ENCODE data around the gene CDK5R1. TPM values are rescaled to one million over a fixed set of nuclear protein-coding genes. Genes with fewer than 3 reads are reported as not detected.
"Not testable (repeated sequence)": the region's sequence is repeated elsewhere in the genome, so short reads cannot be mapped to it uniquely, and the experiment has no call there.

CDK5R1 gene
- total RNA-seq, 4 donors from 2014 or later: 1.3 to 41.2 (median 2.4) TPM

GRCh38 chr17:32520104-32520701, 33.4 kb downstream of the CDK5R1 start:
- peaks cover 0 to 16% (median 4%) of the 10 kb centered on the region in 4 donors for H3K4me1 ChIP-seq
- peak overlapping the region in 1 of 4 donors; percentile 58 for H3K4me3 ChIP-seq
- WGBS, 2 donors (ENCODE audit: low coverage in 1 of 2): 60% methylated on average over 17 of the region's 17 CpGs; no CpG with 5 or more reads in 1 of the 2 donors
- in situ Hi-C loops (cut with MboI; ENCODE audit: low pct_ligation_motif_present in 1 of 4, low pct_unique_long_range_greater_than_20kb in 1 of 4, low sequenced_read_pairs in 3 of 4) (no loop called here), intact Hi-C loops (cut with DNase I; ENCODE audit: low total_unique reads) (no loop called here)
- H3K27ac ChIP-seq: peak overlapping the region in 1 of 4 donors; percentile 41
- H3K36me3 ChIP-seq: no peaks in the 10 kb centered on the region
- no peaks in the 10 kb centered on the region for H3K9me3 ChIP-seq
- no peaks in the 10 kb centered on the region for H3K27me3 ChIP-seq
- DNase-seq: peak; percentile 38
- TF ChIP-seq CTCF (IDR thresholded peaks at IDR 0.05): no peak
- TF ChIP-seq POLR2A (IDR thresholded peaks at IDR 0.05): peak; percentile 36
- peak in 1 of 3 donors; percentile 43 for TF ChIP-seq POLR2AphosphoS5 (IDR thresholded peaks at IDR 0.05)

- in situ Hi-C loops (cut with MboI; ENCODE audit: low pct_ligation_motif_present in 1 of 4, low pct_unique_long_range_greater_than_20kb in 1 of 4, low sequenced_read_pairs in 3 of 4): no loop called here
- peak overlapping the region in 1 of 4 donors; percentile 29 for H3K27ac ChIP-seq
- DNase-seq: no peak
These were observed 34.1 kb downstream of the CDK5R1 start for GRCh38 chr17:32520737-32521404.

GRCh38 chr17:32523017-32523680, 36.4 kb downstream of the CDK5R1 start:
- no peak for TF ChIP-seq EP300 (IDR thresholded peaks at IDR 0.05; ENCODE audit: low read depth)
- no peak for TF ChIP-seq CTCF (IDR thresholded peaks at IDR 0.05)
- 61 to 71% methylated on average over 7 to 11 of the region's 11 CpGs for WGBS, 2 donors (ENCODE audit: low coverage in 1 of 2)
- intact Hi-C loops (cut with DNase I; ENCODE audit: low total_unique reads) (no loop called here), in situ Hi-C loops (cut with MboI; ENCODE audit: low pct_ligation_motif_present in 1 of 4, low pct_unique_long_range_greater_than_20kb in 1 of 4, low sequenced_read_pairs in 3 of 4) (no loop called here)
- Histone ChIP-seq H3K4me1 (peaks cover 0 to 16% (median 4%) of the 10 kb centered on the region in 4 donors), H3K27ac (no peak overlapping the region), H3K36me3 (no peaks in the 10 kb centered on the region), H3K9me3 (no peaks in the 10 kb centered on the region), H3K27me3 (no peaks in the 10 kb centered on the region), H3K4me3 (no peak overlapping the region)
- DNase-seq: peak; percentile 21

More at GRCh38 chr17:32520737-32521404, 34.1 kb downstream of the CDK5R1 start:
- no peak for TF ChIP-seq CTCF (IDR thresholded peaks at IDR 0.05)
- TF ChIP-seq POLR2AphosphoS5 (IDR thresholded peaks at IDR 0.05): no peak
- TF ChIP-seq EP300 (IDR thresholded peaks at IDR 0.05; ENCODE audit: low read depth): no peak
- TF ChIP-seq POLR2A (IDR thresholded peaks at IDR 0.05): no peak
- Histone ChIP-seq H3K36me3 (no peaks in the 10 kb centered on the region), H3K4me1 (peaks cover 0 to 16% (median 4%) of the 10 kb centered on the region in 4 donors), H3K9me3 (no peaks in the 10 kb centered on the region), H3K27me3 (no peaks in the 10 kb centered on the region), H3K4me3 (no peak overlapping the region)
- WGBS, 2 donors (ENCODE audit: low coverage in 1 of 2): 96% methylated on average over 9 of the region's 9 CpGs; no CpG with 5 or more reads in 1 of the 2 donors
- intact Hi-C loops (cut with DNase I; ENCODE audit: low total_unique reads): no loop called here

- peaks cover 0 to 12% (median 4%) of the 10 kb centered on the region in 4 donors for H3K4me1 ChIP-seq
- TF ChIP-seq EP300 (IDR thresholded peaks at IDR 0.05; ENCODE audit: low read depth): no peak
- TF ChIP-seq POLR2AphosphoS5 (IDR thresholded peaks at IDR 0.05): no peak
- no peak for TF ChIP-seq CTCF (IDR thresholded peaks at IDR 0.05)
- TF ChIP-seq POLR2A (IDR thresholded peaks at IDR 0.05): no peak
- no peak for DNase-seq
- no peaks in the 10 kb centered on the region for H3K27me3 ChIP-seq
- no peaks in the 10 kb centered on the region for H3K9me3 ChIP-seq
- intact Hi-C loops (cut with DNase I; ENCODE audit: low total_unique reads) (no loop called here), in situ Hi-C loops (cut with MboI; ENCODE audit: low pct_ligation_motif_present in 1 of 4, low pct_unique_long_range_greater_than_20kb in 1 of 4, low sequenced_read_pairs in 3 of 4) (no loop called here)
- no peak overlapping the region for H3K27ac ChIP-seq
- H3K36me3 ChIP-seq: no peaks in the 10 kb centered on the region
- H3K4me3 ChIP-seq: no peak overlapping the region
- WGBS, 2 donors (ENCODE audit: low coverage in 1 of 2): 71 to 86% methylated on average over 8 to 12 of the region's 12 CpGs
These were observed 37.2 kb downstream of the CDK5R1 start for GRCh38 chr17:32523827-32524552.

GRCh38 chr17:32524553-32524880, 37.7 kb downstream of the CDK5R1 start:
- intact Hi-C loops (cut with DNase I; ENCODE audit: low total_unique reads): not testable (repeated sequence)

More at GRCh38 chr17:32524553-32524880, 37.7 kb downstream of the CDK5R1 start:
- DNase-seq; H3K9me3 ChIP-seq; H3K36me3 ChIP-seq; H3K27me3 ChIP-seq; H3K4me1 ChIP-seq; H3K4me3 ChIP-seq; H3K27ac ChIP-seq; in situ Hi-C loops (cut with MboI; ENCODE audit: low pct_ligation_motif_present in 1 of 4, low pct_unique_long_range_greater_than_20kb in 1 of 4, low sequenced_read_pairs in 3 of 4): not testable (repeated sequence)
- WGBS, 2 donors (ENCODE audit: low coverage in 1 of 2): 88% methylated on average over 6 of the region's 6 CpGs; no CpG with 5 or more reads in 1 of the 2 donors

Measured in transverse colon (tissue), 4 donors.